ENCODE data around the gene SPATA9. TPM values are rescaled to one million over a fixed set of nuclear protein-coding genes. Genes with fewer than 3 reads are reported as not detected.
"Not testable (repeated sequence)": the region's sequence is repeated elsewhere in the genome, so short reads cannot be mapped to it uniquely, and the experiment has no call there.

Gene SPATA9
- polyA plus RNA-seq, 1 experiment, result 2.4 TPM

DNA sequence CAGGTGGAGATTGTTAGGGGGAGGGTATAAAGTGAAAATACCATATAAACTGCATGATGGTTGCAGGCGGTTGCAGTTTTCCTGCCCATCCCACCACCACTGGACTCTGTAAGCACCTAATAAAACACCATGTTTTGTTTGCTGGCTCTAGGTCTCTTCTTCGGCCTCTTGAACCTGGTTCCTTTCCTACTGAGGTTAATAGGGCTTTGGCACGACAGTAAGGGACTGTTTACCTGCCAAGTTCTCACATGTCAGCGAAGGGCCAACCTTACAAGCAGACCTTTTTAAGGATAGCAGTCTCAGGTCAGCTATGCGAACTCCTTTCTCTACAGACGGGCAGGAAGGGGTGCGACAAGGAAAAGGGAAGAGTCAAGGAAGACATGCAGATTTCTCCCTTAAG is 39.6 kb downstream of the SPATA9 start:
- CTCF ChIA-PET, result interaction anchor here (1.3 to 5.0 kb wide), 4 partner anchors 21 to 214 kb away, joined by 3 to 72 read pairs (median 16); no protein-coding TSS in a partner anchor
- no peak overlapping the region for H3K4me3 ChIP-seq (ENCODE audit: low read depth, low read length)
- H3K27me3 ChIP-seq (ENCODE audit: control insufficient read depth, insufficient read depth, low read length), result no peaks in the 10 kb centered on the region
- no peaks in the 10 kb centered on the region for H3K9me3 ChIP-seq (ENCODE audit: control insufficient read depth, insufficient read depth, low read length)
- POLR2A ChIA-PET, result no interaction called here
- TF ChIP-seq, protein P1, sequence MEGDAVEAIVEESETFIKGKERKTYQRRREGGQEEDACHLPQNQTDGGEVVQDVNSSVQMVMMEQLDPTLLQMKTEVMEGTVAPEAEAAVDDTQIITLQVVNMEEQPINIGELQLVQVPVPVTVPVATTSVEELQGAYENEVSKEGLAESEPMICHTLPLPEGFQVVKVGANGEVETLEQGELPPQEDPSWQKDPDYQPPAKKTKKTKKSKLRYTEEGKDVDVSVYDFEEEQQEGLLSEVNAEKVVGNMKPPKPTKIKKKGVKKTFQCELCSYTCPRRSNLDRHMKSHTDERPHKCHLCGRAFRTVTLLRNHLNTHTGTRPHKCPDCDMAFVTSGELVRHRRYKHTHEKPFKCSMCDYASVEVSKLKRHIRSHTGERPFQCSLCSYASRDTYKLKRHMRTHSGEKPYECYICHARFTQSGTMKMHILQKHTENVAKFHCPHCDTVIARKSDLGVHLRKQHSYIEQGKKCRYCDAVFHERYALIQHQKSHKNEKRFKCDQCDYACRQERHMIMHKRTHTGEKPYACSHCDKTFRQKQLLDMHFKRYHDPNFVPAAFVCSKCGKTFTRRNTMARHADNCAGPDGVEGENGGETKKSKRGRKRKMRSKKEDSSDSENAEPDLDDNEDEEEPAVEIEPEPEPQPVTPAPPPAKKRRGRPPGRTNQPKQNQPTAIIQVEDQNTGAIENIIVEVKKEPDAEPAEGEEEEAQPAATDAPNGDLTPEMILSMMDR (IDR thresholded peaks at IDR 0.05; ENCODE audit: low read depth, low read length), result no peak
- no peak for DNase-seq (ENCODE audit: low read depth, low spot score)
- H3K27ac ChIP-seq (ENCODE audit: low read depth, low read length), result no peak overlapping the region

DNA sequence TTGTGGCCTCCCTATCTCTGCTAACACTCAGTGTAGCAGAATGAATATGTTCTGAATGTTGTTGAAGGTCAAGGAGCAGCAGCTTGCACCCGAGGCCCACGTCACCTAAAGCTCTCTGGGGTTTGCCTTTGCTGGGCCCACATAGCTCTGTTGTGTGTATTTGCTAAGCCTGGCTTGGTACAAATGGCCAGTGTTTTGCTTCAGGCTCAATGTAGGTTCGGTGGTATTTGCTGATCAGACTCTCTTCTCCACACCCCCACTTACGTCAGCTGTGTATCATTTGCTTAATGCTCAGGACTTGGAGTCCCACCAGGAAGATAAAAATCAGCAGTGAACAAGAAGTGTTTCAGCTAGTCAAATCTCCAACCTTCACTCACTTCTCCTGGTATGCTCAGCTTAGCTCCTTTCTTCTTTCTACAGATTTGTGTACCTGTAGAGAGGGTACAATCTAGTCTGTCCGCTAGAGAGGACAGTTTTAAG is 41.0 kb downstream of the SPATA9 start:
- Histone ChIP-seq H3K27me3 (ENCODE audit: control insufficient read depth, insufficient read depth, low read length) (no peaks in the 10 kb centered on the region), H3K27ac (ENCODE audit: low read depth, low read length) (no peak overlapping the region), H3K9me3 (ENCODE audit: control insufficient read depth, insufficient read depth, low read length) (no peaks in the 10 kb centered on the region), H3K4me3 (ENCODE audit: low read depth, low read length) (no peak overlapping the region)
- TF ChIP-seq, protein P1 (IDR thresholded peaks at IDR 0.05; ENCODE audit: low read depth, low read length), result no peak
- CTCF ChIA-PET, result interaction anchor here (0.9 to 5.0 kb wide), 6 partner anchors 11 to 206 kb away, joined by 3 to 72 read pairs (median 6); no protein-coding TSS in a partner anchor
- DNase-seq (ENCODE audit: low read depth, low spot score), result no peak
- POLR2A ChIA-PET, result no interaction called here

DNA sequence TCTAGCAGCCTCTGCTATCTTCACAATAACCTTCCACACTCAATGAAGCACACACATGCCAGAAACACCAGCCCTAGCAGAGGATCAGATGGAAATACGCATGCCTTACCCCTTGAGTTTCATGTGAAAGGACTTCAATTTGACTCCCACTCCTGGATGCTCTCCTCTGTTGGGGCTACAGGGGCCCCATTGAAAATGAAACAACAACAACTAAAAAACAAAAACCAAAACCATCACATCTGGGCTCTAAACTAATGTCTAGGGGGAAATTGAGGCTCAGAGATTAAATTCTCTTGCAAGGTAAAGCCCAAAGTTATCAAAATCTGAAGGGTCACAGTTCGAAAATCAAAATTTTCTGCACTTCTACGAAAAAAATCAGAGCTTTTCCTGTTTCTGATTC is 44.2 kb downstream of the SPATA9 start:
- Histone ChIP-seq H3K4me3 (ENCODE audit: low read depth, low read length) (no peak overlapping the region), H3K27ac (ENCODE audit: low read depth, low read length) (no peak overlapping the region), H3K27me3 (ENCODE audit: control insufficient read depth, insufficient read depth, low read length) (no peaks in the 10 kb centered on the region), H3K9me3 (ENCODE audit: control insufficient read depth, insufficient read depth, low read length) (no peaks in the 10 kb centered on the region)
- CTCF ChIA-PET, result no interaction called here
- no peak for DNase-seq (ENCODE audit: low read depth, low spot score)
- POLR2A ChIA-PET, result no interaction called here
- TF ChIP-seq, protein P1 (IDR thresholded peaks at IDR 0.05; ENCODE audit: low read depth, low read length), result no peak

DNA sequence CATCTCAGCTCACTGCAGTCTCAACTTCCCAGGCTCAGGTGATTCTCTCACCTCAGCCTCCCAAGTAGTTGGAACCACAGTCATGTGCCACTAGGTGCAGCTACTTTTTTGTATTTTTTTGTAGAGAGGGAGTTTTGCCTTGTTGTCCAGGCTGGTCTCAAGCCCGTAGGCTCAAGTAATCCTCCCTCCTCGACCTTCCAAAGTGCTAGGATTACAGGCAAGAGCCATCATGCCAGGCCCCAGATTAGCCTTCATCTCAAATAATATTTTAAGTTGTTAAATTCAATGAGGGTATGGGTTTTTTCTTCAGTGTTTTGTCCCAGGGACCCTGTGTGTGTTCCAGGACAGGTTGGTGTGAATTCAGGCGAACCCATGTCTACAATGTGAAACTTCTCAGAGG is 48.7 kb downstream of the SPATA9 start:
- Histone ChIP-seq H3K27me3 (ENCODE audit: control insufficient read depth, insufficient read depth, low read length) (no peaks in the 10 kb centered on the region), H3K27ac (ENCODE audit: low read depth, low read length) (no peak overlapping the region), H3K9me3 (ENCODE audit: control insufficient read depth, insufficient read depth, low read length) (no peaks in the 10 kb centered on the region), H3K4me3 (ENCODE audit: low read depth, low read length) (no peak overlapping the region)
- no peak for DNase-seq (ENCODE audit: low read depth, low spot score)
- POLR2A ChIA-PET, result no interaction called here
- CTCF ChIA-PET, result no interaction called here
- TF ChIP-seq, protein P1 (IDR thresholded peaks at IDR 0.05; ENCODE audit: low read depth, low read length), result no peak

DNA sequence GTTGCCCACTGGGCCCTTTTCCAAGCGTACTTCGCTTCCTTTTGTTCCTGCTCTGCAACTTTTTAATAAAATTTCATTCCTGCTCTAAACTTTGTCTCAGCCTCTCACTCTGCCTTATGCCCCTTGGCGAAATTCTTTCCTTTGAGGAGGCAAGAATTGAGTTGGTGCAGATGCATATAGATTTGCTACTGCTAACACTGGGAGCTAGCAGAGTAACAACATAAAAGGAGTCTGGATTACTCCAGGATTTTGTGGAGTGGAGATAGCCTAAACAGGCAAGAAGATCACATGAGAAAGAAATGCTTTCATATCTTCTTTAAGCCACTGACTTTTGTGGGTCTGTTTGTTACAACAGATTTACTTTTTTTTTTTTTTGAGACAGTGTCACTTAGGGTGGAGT is 49.1 kb downstream of the SPATA9 start:
- H3K27ac ChIP-seq (ENCODE audit: low read depth, low read length), result no peak overlapping the region
- no peaks in the 10 kb centered on the region for H3K27me3 ChIP-seq (ENCODE audit: control insufficient read depth, insufficient read depth, low read length)
- no peaks in the 10 kb centered on the region for H3K9me3 ChIP-seq (ENCODE audit: control insufficient read depth, insufficient read depth, low read length)
- CTCF ChIA-PET, result no interaction called here
- POLR2A ChIA-PET, result no interaction called here
- no peak for DNase-seq (ENCODE audit: low read depth, low spot score)
- no peak overlapping the region for H3K4me3 ChIP-seq (ENCODE audit: low read depth, low read length)
- TF ChIP-seq, protein P1 (IDR thresholded peaks at IDR 0.05; ENCODE audit: low read depth, low read length), result no peak

DNA sequence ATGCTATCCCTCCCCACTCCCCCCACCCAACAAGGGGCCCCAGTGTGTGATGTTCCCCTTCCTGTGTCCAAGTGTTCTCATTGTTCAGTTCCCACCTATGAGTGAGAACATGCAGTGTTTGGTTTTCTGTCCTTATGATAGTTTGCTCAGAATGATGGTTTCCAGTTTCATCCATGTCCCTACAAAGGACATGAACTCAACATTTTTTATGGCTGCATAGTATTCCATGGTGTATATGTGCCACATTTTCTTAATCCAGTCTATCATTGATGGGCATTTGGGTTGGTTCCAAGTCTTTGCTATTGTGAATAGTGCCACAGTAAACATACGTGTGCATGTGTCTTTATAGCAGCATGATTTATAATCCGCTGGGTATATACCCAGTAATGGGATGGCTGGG is 49.8 kb downstream of the SPATA9 start:
- CTCF ChIA-PET; H3K4me3 ChIP-seq (ENCODE audit: low read depth, low read length); DNase-seq (ENCODE audit: low read depth, low spot score); H3K27me3 ChIP-seq (ENCODE audit: control insufficient read depth, insufficient read depth, low read length); H3K9me3 ChIP-seq (ENCODE audit: control insufficient read depth, insufficient read depth, low read length); POLR2A ChIA-PET; H3K27ac ChIP-seq (ENCODE audit: low read depth, low read length): not testable (repeated sequence)

Data from AG04450 (cell line).